HFFc6 (cell line): Measurements from ENCODE around the gene MOB1A. TPM values are rescaled to one million over a fixed set of nuclear protein-coding genes. Genes with fewer than 3 reads are reported as not detected.

ENCODE experiments used
- DNase-seq: peaks from one replicate; pipeline ENCODE4 v3.0.0-alpha.2; 2018
- H3K27ac Mint-ChIP-seq: 2 replicates; pipeline ENCODE4 v1.8.0; 2020; ENCODE audit warnings: mild to moderate bottlenecking, mixed read lengths
- H3K27me3 Mint-ChIP-seq: 2 replicates; pipeline ENCODE4 v1.8.0; 2021; ENCODE audit warnings: mild to moderate bottlenecking, moderate library complexity, mixed read lengths; ENCODE audit not compliant: insufficient read depth
- H3K36me3 Mint-ChIP-seq: 2 replicates; pipeline ENCODE4 v1.8.0; 2021; ENCODE audit warnings: low read depth, mixed read lengths
- H3K4me1 Mint-ChIP-seq: 2 replicates; pipeline ENCODE4 v1.8.0; 2020; ENCODE audit warnings: low read depth, mixed read lengths
- H3K4me3 Mint-ChIP-seq: 2 replicates; pipeline ENCODE4 v1.8.0; 2020; ENCODE audit warnings: mild to moderate bottlenecking, moderate library complexity, mixed read lengths
- H3K9me3 Mint-ChIP-seq: 2 replicates; pipeline ENCODE4 v1.8.0; 2020; ENCODE audit warnings: mild to moderate bottlenecking, mixed read lengths
- total RNA-seq, 6 experiments: library from RNA; stranded (reverse); fragmentation: NEBNext Ultra II Directional; extraction: Animal tissue kit (Norgen Biotek cat#: 25700); gene quantifications; 2 replicates in 1 of 6; 3 replicates in 5 of 6; pipeline ENCODE4 v1.2.3, GENCODE V29; 2021
- TF ChIP-seq, protein P1 (sequence below): fragments of 200-600 bp; sonication (generic); IDR thresholded peaks from 2 replicates; pipeline ENCODE4 v1.5.0; 2021; ENCODE audit warnings: antibody characterized with exemption, mild to moderate bottlenecking

MOB1A gene
- total RNA-seq, 6 experiments from 2014 or later, result 95.4 to 121 (median 112) TPM

DNA sequence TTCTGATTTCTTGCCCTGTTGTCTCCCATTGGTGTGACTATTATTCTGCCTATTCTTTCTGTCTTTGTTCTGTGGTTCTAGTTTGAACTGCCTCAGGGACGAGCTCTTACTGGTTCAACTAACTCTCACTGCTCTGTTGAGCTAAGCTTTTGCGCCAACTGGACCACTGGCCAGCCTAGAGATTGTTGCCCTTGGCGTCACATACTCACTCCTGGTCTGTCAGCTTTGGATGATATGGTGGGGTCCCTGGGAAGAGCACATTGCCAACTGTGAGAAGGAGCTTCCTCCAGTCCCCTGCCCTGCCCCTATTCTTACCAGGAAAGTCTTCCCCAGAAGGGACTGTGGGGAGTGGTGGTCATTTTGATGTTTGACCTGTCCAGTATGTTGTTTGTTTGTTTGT is 25.8 kb upstream of the MOB1A start:
- H3K4me1 Mint-ChIP-seq, result peaks cover 41% of the 10 kb centered on the region
- no peaks in the 10 kb centered on the region; the same call in 1 of the 2 replicates for H3K27me3 Mint-ChIP-seq
- no peak overlapping the region for H3K4me3 Mint-ChIP-seq
- no peaks in the 10 kb centered on the region for H3K9me3 Mint-ChIP-seq
- peaks cover 9% of the 10 kb centered on the region for H3K36me3 Mint-ChIP-seq
- TF ChIP-seq, protein P1, sequence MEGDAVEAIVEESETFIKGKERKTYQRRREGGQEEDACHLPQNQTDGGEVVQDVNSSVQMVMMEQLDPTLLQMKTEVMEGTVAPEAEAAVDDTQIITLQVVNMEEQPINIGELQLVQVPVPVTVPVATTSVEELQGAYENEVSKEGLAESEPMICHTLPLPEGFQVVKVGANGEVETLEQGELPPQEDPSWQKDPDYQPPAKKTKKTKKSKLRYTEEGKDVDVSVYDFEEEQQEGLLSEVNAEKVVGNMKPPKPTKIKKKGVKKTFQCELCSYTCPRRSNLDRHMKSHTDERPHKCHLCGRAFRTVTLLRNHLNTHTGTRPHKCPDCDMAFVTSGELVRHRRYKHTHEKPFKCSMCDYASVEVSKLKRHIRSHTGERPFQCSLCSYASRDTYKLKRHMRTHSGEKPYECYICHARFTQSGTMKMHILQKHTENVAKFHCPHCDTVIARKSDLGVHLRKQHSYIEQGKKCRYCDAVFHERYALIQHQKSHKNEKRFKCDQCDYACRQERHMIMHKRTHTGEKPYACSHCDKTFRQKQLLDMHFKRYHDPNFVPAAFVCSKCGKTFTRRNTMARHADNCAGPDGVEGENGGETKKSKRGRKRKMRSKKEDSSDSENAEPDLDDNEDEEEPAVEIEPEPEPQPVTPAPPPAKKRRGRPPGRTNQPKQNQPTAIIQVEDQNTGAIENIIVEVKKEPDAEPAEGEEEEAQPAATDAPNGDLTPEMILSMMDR, result no peak
- no peak for DNase-seq
- H3K27ac Mint-ChIP-seq, result no peak overlapping the region; the same call in 1 of the 2 replicates

DNA sequence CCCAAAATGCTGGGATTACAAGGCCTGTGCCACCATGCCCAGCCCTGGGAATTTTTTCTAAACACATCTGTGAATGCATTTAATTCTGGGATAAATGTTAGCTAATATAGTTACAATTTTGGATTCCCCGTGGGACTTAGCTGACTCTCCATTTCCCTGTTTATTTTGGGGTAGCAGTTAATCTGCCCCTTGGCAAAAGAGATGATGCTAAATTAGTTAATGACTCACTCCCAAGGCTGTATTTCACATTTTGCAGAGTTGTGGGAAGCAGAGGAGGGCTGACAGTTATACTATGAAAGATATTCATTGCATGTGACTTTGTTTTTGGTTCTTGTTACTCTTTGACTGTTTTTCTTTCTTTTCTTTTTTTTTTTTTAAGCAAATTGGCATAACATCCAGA is 22.9 kb upstream of the MOB1A start:
- Mint-ChIP-seq H3K27ac (peak overlapping the region; percentile 80), H3K36me3 (peaks cover 16% of the 10 kb centered on the region)

DNA sequence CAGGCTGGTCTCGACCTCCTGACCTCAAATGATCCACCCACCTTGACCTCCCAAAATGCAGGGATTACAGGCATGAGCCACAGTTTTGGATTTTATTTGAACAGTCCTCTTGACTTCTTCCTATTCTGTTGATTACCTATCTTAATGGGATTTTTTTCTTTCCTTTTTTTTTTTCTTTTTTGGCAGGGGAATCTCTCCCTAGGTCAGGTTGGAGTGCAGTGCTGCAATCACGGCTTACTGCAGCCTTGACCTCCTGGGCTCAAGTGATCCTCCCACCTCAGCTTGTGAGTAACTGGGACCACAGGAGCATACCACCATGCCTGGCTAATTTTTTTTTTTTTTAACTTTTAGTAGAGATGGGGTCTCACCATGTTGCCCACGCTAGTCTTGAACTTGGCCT is 22.5 kb upstream of the MOB1A start:
- Mint-ChIP-seq H3K4me1 (peaks cover 51% of the 10 kb centered on the region), H3K4me3 (peak overlapping the region; percentile 95)
- TF ChIP-seq, protein P1, result no peak

More for the DNA sequence above, 22.9 kb upstream of the MOB1A start:
- no peaks in the 10 kb centered on the region for H3K9me3 Mint-ChIP-seq
- peaks cover 8% of the 10 kb centered on the region for H3K27me3 Mint-ChIP-seq
- H3K4me1 Mint-ChIP-seq, result peaks cover 54% of the 10 kb centered on the region
- H3K4me3 Mint-ChIP-seq, result peak overlapping the region; percentile 95
- peak; percentile 75 for DNase-seq
- TF ChIP-seq, protein P1, result no peak

DNA sequence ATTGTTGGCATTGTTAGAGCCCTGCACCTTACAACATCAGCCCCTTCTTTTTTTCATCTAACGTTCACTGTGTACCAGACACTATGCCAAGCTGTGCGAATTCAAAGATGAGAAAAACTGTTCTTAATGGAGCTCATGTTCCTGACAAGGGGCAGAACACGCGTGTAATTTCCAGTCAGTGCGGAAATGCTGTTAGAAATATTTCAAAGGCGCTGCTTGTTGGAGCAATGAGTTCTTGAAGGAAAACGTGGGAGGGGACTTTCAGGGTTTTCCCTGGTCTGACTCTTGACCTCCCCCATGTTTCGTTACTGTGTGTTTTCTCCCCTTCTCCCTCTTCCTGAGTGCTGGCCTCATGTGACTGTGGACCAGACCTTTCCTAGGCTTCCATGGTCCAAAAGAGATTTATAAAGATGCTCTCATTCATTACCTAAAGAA is 21.2 kb upstream of the MOB1A start:
- H3K27me3 Mint-ChIP-seq, result peaks cover 9% of the 10 kb centered on the region
- peaks cover 41% of the 10 kb centered on the region for H3K4me1 Mint-ChIP-seq
- H3K4me3 Mint-ChIP-seq, result peak overlapping the region; percentile 95
- H3K27ac Mint-ChIP-seq, result peak overlapping the region; percentile 100
- H3K36me3 Mint-ChIP-seq, result peaks cover 16% of the 10 kb centered on the region
- TF ChIP-seq, protein P1, result no peak
- no peaks in the 10 kb centered on the region for H3K9me3 Mint-ChIP-seq
- no peak for DNase-seq

More for the DNA sequence above, 22.5 kb upstream of the MOB1A start:
- no peak for DNase-seq
- no peaks in the 10 kb centered on the region for H3K9me3 Mint-ChIP-seq
- peaks cover 16% of the 10 kb centered on the region for H3K36me3 Mint-ChIP-seq
- peaks cover 8% of the 10 kb centered on the region for H3K27me3 Mint-ChIP-seq
- H3K27ac Mint-ChIP-seq, result peak overlapping the region; percentile 80

DNA sequence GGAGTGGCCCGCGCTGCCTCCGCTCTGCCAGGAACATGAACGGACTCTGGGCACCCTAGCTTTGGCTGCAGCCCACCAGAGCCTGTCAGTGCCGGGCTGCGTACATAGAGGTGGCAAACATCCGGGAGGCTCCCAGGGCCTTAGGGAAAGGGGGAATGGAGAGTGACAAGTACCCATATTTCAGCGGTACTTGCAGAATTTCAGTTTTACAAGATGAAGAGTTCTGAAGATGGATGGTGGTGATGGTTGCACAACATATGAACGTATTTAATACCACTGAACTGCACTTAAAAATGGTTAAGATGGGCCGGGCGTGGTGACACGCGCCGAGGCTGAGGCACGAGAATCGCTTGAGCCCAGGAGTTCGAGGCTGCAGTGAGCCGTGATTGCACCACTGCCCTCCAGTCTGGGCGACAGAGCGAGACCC is 20.6 kb upstream of the MOB1A start:
- Mint-ChIP-seq H3K4me1 (peaks cover 41% of the 10 kb centered on the region), H3K4me3 (peak overlapping the region; percentile 95), H3K27me3 (peaks cover 9% of the 10 kb centered on the region), H3K27ac (peak overlapping the region; percentile 100), H3K9me3 (no peaks in the 10 kb centered on the region), H3K36me3 (peaks cover 16% of the 10 kb centered on the region)
- TF ChIP-seq, protein P1, result peak; percentile 44; the same call in 1 of the 2 replicates
- no peak for DNase-seq
